ENCODE measurements around the gene CYP4V2. TPM values are rescaled to one million over a fixed set of nuclear protein-coding genes. Genes with fewer than 3 reads are reported as not detected.

The CYP4V2 gene
- total and polyA plus RNA-seq, 2 experiments from 2014 or later: 1.5 to 3.1 TPM

GRCh38 chr4:186169333-186169944, 21.9 kb upstream of the CYP4V2 start:
- H3K79me2 ChIP-seq (replicated peaks; ENCODE audit: insufficient read depth): no peaks in the 10 kb centered on the region
- H3K4me3 Mint-ChIP-seq: no peak overlapping the region
- H3K36me3 ChIP-seq (ENCODE audit: insufficient read depth): no peaks in the 10 kb centered on the region
- no peaks in the 10 kb centered on the region for H3K9me2 ChIP-seq (ENCODE audit: insufficient read depth)
- H4K20me1 ChIP-seq (replicated peaks; ENCODE audit: insufficient read depth): no peaks in the 10 kb centered on the region
- DNase-seq (ENCODE audit: low spot score): peak; percentile 0
- H3K4me3 ChIP-seq: no peak overlapping the region
- H3K4me2 ChIP-seq: no peak overlapping the region
- no peaks in the 10 kb centered on the region for H3F3A ChIP-seq (replicated peaks; ENCODE audit: low read depth)
- H3K4me1 Mint-ChIP-seq: peaks cover 22% of the 10 kb centered on the region
- no peak overlapping the region for H3K27ac Mint-ChIP-seq
- peaks cover 15% of the 10 kb centered on the region; the same call in 1 of the 3 replicates for H3K36me3 Mint-ChIP-seq (ENCODE audit: low read depth)
- H3K4me1 ChIP-seq (ENCODE audit: insufficient read depth): no peaks in the 10 kb centered on the region
- H3K27me3 ChIP-seq (ENCODE audit: insufficient read depth): no peaks in the 10 kb centered on the region
- peaks cover 5% of the 10 kb centered on the region for H3K27me3 Mint-ChIP-seq (ENCODE audit: insufficient read depth, low read depth, poor library complexity)
- H3K27ac ChIP-seq (ENCODE audit: low read depth): no peak overlapping the region
- no peak for TF ChIP-seq JUNB (IDR thresholded peaks at IDR 0.05; ENCODE audit: unreplicated experiment)
- TF ChIP-seq CTCF (conservative IDR thresholded peaks at IDR 0.05; ENCODE audit: low read depth in 2 of 2): no peak
- no peak for TF ChIP-seq STAT1 (IDR thresholded peaks at IDR 0.05; ENCODE audit: unreplicated experiment)
- no peak for TF ChIP-seq ZNF114 (CRISPR knock-in tag; IDR thresholded peaks at IDR 0.05)
- no peak for TF ChIP-seq ZNF462 (CRISPR knock-in tag; IDR thresholded peaks at IDR 0.05)
- TF ChIP-seq EZH2 (IDR thresholded peaks at IDR 0.05; ENCODE audit: low read depth, unreplicated experiment): no peak
- no peak for TF ChIP-seq ETS1 (IDR thresholded peaks at IDR 0.05)
- TF ChIP-seq REST (IDR thresholded peaks at IDR 0.05; ENCODE audit: unreplicated experiment): no peak
- no peak for TF ChIP-seq EZH2phosphoT487 (IDR thresholded peaks at IDR 0.05; ENCODE audit: unreplicated experiment)
- TF ChIP-seq CREB1 (CRISPR knock-in tag; IDR thresholded peaks at IDR 0.05; ENCODE audit: low read depth): no peak
- no peak for TF ChIP-seq POLR2AphosphoS5 (IDR thresholded peaks at IDR 0.05; ENCODE audit: low read depth)
- no peak for TF ChIP-seq NANOG (IDR thresholded peaks at IDR 0.05; ENCODE audit: borderline replicate concordance)
- no peak for TF ChIP-seq ZNF331 (CRISPR knock-in tag; IDR thresholded peaks at IDR 0.05; ENCODE audit: low read depth)
- no peak overlapping the region for H2AFZ ChIP-seq
- no peak for ATAC-seq
- no peaks in the 10 kb centered on the region for H3K9me3 Mint-ChIP-seq
